Stimulated activated CD4-positive, alpha-beta T cell treated with anti-CD3 and anti-CD28 coated beads, Interleukin-12 subunit alpha, Interleukin-12 subunit beta, amount 100 ng/mL, for 48 hours (primary cell): Measurements from ENCODE around the gene RASGRP4.
"Not testable (repeated sequence)": the region's sequence is repeated elsewhere in the genome, so short reads cannot be mapped to it uniquely, and the experiment has no call there.

ENCODE experiments used
- DNase-seq, 3 donors: peaks; one replicate each; pipeline ENCODE4 v3.0.0-alpha.2; 2020; ENCODE audit warnings: low read depth in 2 of 3, low spot score in 1 of 3

The RASGRP4 gene

GRCh38 chr19:38375098-38375493, 50.9 kb downstream of the RASGRP4 start:
- DNase-seq, result no peak

GRCh38 chr19:38374332-38375097, 51.5 kb downstream of the RASGRP4 start, which contains the start of gene PSMD8:
TSS of gene PSMD8 (plus strand) at chr19:38374571. CDS start at chr19:38374602, 31 bp downstream.
- DNase-seq, result peak; percentile 95 to 98 (median 97)

DNA sequence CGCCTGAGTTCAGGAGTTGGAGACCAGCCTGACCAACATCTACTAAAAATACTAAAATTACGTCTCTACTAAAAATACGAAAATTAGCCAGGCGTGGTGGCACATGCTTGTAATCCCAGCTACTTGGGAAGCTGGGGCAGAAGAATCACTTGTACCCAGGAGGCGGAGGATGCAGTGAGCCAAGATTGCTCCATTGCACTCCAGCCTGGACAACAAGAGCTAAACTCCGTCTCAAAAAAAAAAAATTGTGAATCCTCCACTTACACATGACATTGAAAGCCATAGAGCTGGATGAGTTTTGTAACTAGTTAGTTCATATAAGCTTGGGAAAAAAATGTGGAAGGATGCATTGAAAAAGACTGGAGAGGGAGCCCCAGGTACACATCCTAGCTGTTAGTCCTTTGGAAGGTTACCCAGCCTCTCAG, 52.1 kb downstream of the RASGRP4 start:
- no peak for DNase-seq

DNA sequence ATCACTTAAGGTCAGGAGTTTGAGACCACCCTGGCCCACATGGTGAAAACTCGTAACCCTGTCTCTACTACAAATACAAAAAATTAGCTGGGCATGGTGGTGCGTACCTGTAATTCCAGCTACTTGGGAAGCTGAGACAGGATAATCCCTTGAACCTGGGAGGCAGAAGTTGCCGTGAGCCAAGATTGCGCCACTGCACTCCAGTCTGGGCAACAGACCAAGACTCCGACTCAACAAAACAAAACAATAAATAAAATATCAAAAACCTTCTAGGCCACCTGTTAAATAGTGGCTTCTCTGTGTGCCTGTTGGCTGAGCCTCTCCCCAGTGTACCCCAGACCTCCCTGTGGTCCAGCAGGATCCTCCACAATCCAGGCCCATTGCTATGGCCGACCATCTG, 54.9 kb downstream of the RASGRP4 start:
- DNase-seq, result no peak

DNA sequence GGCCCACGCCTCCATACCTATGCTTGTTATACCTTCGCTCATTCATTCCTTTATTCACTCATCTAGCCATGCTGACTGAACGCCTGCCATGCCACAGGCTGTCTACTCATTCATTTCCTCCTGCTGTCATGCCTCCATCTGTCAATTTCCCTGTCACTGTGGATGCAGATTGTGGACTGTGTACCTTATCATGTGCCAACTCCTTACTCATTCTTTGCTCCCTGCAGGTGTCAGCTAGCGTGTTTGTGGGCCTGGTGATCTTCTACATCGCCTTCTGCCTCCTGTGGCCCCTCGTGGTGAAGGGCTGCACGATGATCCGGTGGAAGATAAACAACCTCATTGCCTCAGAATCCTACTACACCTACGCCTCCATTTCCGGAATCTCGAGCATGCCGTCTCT, 55.7 kb downstream of the RASGRP4 start:
- DNase-seq, result no peak

- DNase-seq, result no peak
Measured at GRCh38 chr19:38369584-38369983, 56.4 kb downstream of the RASGRP4 start.

GRCh38 chr19:38367041-38367440, 59.0 kb downstream of the RASGRP4 start:
- DNase-seq, result no peak

- not testable (repeated sequence) for DNase-seq
Measured at GRCh38 chr19:38362946-38363688, 62.9 kb downstream of the RASGRP4 start.

DNA sequence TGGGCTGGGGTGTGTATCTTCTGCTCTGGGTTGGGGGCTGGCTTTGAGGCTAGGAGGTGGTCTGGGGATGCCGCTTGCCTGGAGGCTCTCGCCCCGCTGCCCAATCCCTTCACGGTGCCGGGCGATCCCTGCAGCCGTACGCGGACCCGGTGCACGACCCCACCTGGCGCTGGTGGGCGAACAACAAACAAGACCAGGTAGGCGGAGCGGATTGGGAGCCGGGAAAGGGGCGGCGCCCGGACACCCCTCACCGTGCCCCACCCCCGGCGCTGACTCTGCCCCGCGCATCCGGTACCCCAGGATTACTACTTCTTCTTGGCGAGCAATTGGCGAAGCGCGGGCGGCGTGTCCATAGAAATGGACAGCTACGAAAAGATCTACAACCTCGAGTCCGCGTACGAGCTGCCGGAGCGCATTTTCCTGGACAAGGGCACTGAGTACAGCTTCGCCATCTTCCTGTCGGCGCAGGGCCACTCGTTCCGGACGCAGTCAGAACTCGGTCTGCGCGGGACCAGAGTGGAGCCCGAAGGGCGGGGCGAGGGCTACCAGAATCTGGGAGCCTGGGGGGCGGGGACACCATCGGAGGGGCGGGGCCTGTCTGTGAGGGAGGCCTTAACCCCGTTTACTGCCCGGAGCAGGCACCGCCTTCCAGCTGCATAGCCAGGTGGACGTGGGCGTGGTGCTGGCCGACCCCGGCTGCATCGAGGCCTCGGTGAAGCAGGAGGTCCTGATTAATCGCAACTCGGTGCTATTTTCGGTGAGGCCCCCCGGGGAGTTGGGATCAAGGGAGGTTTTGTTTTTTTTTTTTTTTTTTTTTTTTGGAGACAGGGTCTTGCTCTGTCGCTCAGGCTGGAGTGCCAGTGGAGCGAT, 63.7 kb downstream of the RASGRP4 start:
- peak; percentile 79 to 91 (median 87) for DNase-seq

- peak; percentile 54 to 75 (median 62) for DNase-seq
Measured at GRCh38 chr19:38361633-38362075, 64.4 kb downstream of the RASGRP4 start.

DNA sequence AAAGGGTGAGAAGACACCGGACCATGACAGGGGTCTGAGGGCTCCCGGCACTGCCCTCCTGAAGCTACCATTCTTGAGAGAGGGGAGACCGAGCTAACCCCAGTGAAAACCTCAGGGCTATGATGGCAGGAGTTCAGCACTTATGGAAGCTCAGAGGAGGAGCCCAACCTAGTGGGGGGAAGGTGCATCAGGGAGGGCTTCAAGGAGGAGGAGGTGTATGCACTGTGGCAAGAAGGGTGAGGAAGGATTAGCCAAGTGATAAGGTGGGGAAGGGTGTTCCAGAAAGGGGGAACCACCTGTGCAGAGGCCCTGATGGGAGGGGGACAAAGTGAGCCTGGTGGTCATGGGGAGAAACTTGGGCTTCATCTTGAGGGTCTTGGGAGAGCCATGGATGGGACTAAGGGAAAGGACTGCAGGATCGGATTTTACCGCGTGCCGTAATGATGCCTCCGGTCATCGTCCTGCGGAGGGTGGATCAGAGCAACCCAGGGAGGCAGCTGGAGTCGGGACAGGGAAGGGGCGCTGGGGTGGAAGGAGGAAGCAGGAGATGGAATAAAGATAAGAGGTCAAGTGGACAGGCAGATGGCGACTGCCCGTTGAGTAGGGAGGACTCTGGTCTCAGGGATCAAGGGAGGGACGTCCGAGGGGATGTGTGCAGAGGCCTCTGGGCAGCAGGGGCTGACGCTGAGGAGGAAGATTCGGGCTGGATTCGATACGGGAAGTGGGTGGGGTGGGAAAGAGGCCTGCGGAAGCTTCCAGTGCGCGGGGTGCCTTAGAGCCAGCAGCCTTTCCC, 65.0 kb downstream of the RASGRP4 start:
- no peak for DNase-seq

- no peak for DNase-seq
Measured at GRCh38 chr19:38360351-38360750, 65.7 kb downstream of the RASGRP4 start.

DNA sequence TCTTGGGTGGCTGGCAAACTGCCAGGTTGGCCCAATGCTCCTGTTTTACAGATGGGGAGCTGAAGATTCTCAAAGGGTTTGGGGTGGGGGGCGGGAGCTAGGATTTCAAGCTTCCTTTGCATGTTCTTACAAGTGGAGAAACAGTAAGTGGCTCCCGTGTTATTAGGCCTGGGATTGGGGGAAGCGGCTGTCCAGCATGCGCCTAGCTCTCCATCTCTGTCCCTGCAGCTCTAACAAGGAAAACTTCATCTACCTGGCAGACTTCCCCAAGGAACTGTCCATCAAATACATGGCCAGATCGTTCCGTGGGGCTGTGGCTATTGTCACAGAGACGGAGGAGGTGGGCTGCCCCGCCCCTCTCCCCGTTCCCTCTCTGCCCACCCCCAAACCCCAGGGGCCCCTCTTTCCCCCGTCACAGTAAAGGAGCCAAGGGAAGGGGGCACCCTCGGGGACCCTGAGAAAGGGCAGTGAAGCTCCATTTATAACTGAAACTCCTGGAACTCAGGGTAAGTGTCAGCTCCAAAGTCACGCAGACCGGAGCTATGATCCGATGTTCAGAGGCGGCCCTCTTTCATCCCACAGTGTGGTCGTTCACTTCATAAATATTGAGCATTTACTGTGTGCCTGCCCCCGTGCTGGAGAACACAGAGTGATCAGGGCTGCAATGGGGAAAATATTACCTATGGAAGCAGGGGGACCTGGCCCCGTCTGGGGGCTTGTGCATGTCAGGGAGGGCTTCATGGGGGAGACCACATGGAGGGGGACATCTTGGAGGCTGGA, 66.6 kb downstream of the RASGRP4 start:
- no peak for DNase-seq
